Thymus (tissue), 11 donors: ENCODE measurements around the gene TMEM213. TPM values are rescaled to one million over a fixed set of nuclear protein-coding genes. Genes with fewer than 3 reads are reported as not detected.

Experiments used
- DNase-seq, 9 donors: peaks; one replicate each; pipeline ENCODE4 v3.0.0-alpha.2; 2013; ENCODE audit warnings: low spot score in 9 of 9, low read depth in 6 of 9, missing footprints in 1 of 9
- H3K27ac ChIP-seq, 2 donors: one replicate each; pipeline ENCODE4 v1.5.1; 2013; ENCODE audit warnings: control low read depth in 1 of 2, low read depth in 1 of 2, low read length in 1 of 2, mild to moderate bottlenecking in 1 of 2, moderate library complexity in 1 of 2
- H3K27me3 ChIP-seq, 2 donors: one replicate each; pipeline ENCODE4 v1.5.1; 2013; ENCODE audit warnings: low read length in 1 of 2; ENCODE audit not compliant: control insufficient read depth in 2 of 2, insufficient read depth in 1 of 2
- H3K36me3 ChIP-seq, 2 donors: one replicate each; pipeline ENCODE4 v1.5.1; 2013; ENCODE audit warnings: low read length in 1 of 2, mild to moderate bottlenecking in 1 of 2, moderate library complexity in 1 of 2; ENCODE audit not compliant: control insufficient read depth in 2 of 2, insufficient read depth in 2 of 2
- H3K4me1 ChIP-seq, 2 donors: one replicate each; pipeline ENCODE4 v1.5.1; 2013; ENCODE audit warnings: low read length in 2 of 2; ENCODE audit not compliant: control insufficient read depth in 2 of 2, insufficient read depth in 2 of 2
- H3K4me3 ChIP-seq, 2 donors: one replicate each; pipeline ENCODE4 v1.5.1; 2013; ENCODE audit warnings: low read length in 2 of 2, control low read depth in 1 of 2, mild to moderate bottlenecking in 1 of 2
- H3K9me3 ChIP-seq, 2 donors: one replicate each; pipeline ENCODE4 v1.5.1; 2013; ENCODE audit warnings: low read length in 1 of 2, mild to moderate bottlenecking in 1 of 2; ENCODE audit not compliant: control insufficient read depth in 2 of 2, insufficient read depth in 1 of 2
- WGBS: extraction: QIAGEN DNeasy Blood & Tissue Kit; methylation state at CpG from one replicate; pipeline ENCODE4 v1.1.7; 2013; 5-methylcytosine and 5-hydroxymethylcytosine counted together
- polyA plus RNA-seq: library from polyadenylated mRNA; stranded (reverse); fragments of 200-250 nt; gene quantifications from one replicate; pipeline ENCODE4 v1.2.3, GENCODE V29; 2013
- total RNA-seq: library from RNA; stranded (reverse); fragments of 120-200 nt; gene quantifications from one replicate; pipeline ENCODE4 v1.2.4, GENCODE V29; 2013
- donor health status: healthy.

The TMEM213 gene
- total and polyA plus RNA-seq, 2 donors: 0.05 to 0.25 TPM

GRCh38 chr7:138843632-138844580, 46.1 kb downstream of the TMEM213 start:
- no peaks in the 10 kb centered on the region for H3K36me3 ChIP-seq
- no peaks in the 10 kb centered on the region for H3K27me3 ChIP-seq
- no peak overlapping the region for H3K27ac ChIP-seq
- H3K4me3 ChIP-seq: no peak overlapping the region
- WGBS: 97% methylated on average over 20 of the region's 20 CpGs
- no peaks in the 10 kb centered on the region for H3K4me1 ChIP-seq
- no peak for DNase-seq
- H3K9me3 ChIP-seq: peaks cover 0 to 5% of the 10 kb centered on the region in 2 donors

DNA sequence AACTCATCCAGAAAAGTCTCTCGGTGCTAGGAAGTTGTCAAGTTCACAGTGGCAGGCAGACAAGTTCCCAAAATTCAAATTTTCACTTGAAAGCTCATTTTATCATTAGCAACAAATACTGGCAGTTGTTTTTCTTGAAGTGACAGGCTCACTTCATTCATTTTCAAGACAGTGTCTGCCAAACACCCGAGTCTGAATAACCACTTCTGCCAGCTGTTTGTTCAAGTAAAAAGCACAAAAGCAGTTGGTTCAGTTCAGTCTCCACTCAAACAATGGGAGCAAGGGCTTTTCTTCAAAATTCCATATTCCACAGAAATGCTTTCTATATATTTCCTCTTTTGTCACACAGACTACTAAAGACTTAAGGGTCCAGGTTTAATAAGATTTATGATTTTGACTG, 47.9 kb downstream of the TMEM213 start:
- no peak for DNase-seq
- H3K9me3 ChIP-seq: peaks cover 0 to 5% of the 10 kb centered on the region in 2 donors
- no peaks in the 10 kb centered on the region for H3K36me3 ChIP-seq
- H3K27ac ChIP-seq: no peak overlapping the region
- H3K4me1 ChIP-seq: no peaks in the 10 kb centered on the region
- no peaks in the 10 kb centered on the region for H3K27me3 ChIP-seq
- 61% methylated on average over 2 of the region's 2 CpGs for WGBS
- no peak overlapping the region for H3K4me3 ChIP-seq

DNA sequence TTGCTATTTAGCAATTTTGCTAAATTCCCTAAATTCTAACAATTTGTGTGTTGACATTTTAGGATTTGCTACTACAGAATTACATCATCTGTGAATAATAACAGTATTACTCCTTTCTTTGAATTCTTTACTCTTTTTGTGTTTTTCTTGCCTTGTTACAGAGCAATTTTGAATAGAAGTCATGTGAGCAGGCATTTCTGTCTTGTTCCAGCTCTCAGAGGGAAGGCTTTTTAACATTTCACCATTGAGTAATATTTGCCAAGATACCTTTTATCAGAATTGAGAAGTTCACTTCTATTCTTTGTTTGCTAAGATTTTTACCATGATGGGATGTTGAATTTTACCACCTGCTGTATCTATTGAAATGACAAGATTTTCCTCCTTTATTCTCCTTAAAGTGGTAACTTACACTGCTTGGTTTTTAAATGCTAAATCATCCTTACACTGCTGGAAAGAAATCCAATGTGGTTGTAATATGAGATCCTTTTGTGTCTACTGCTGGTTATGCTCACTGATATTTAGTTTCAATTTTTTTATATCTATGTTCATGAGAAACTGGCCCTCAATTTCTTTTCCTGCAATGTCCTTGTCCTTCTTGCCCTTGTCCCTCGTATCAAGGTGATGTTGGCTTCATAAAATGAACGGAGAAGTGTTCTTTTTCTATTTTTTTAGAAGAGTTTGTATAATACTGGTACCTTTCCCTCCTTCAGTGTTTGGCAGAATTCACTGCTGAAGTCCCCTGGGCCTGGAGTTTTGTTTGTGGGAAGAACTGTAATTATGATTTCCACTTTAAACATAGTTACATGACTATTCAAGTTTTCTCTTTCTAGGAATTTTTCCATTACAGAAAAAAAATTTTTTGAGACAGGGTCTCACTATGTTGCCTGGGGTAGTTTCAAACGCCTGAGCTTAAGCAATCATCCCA, 50.5 kb downstream of the TMEM213 start:
- Histone ChIP-seq H3K27me3 (no peaks in the 10 kb centered on the region), H3K27ac (no peak overlapping the region), H3K9me3 (peaks cover 0 to 5% of the 10 kb centered on the region in 2 donors), H3K4me1 (no peaks in the 10 kb centered on the region), H3K4me3 (no peak overlapping the region), H3K36me3 (no peaks in the 10 kb centered on the region)
- WGBS: 91% methylated on average over 3 of the region's 3 CpGs
- DNase-seq: no peak

DNA sequence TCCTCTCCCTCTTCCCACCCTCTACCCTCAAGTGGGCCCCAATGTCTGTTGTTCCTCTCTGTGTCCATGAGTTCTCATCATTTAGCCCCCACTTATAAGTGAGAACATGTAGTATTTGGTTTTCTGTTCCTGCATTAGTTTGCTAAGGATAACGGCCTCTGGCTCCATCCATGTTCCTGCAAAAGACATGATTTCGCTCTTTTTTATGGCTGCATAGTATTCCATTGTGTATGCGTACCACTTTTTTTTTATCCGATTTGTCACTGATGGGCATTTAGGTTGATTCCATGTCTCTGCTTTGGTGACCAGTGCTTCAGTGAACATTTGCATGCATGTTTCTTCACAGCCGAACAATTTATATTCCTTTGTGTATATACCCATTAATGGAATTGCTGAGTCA, 51.9 kb downstream of the TMEM213 start:
- no peaks in the 10 kb centered on the region for H3K36me3 ChIP-seq
- 95% methylated on average over 5 of the region's 5 CpGs for WGBS
- no peak for DNase-seq
- H3K27me3 ChIP-seq: no peaks in the 10 kb centered on the region
- H3K9me3 ChIP-seq: no peaks in the 10 kb centered on the region
- no peaks in the 10 kb centered on the region for H3K4me1 ChIP-seq
- no peak overlapping the region for H3K4me3 ChIP-seq
- H3K27ac ChIP-seq: no peak overlapping the region

DNA sequence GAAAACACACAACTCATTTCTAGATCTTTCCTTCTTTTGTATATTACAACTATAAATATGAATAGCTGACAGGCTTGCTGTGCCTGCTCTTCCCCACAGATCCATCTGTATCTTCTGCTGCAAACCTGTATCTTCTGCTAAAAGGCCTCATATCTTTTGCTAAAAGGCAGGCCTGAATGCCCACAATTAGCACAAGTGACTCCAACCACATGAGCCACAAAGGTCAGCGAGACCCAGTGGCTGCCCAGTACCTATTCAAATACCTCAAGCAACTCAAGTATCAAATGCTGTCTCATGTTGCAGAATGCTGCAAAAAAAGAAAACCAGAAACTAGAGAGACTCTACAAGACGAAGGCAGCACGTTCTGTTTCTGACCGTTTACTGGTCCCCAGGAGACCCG, 54.7 kb downstream of the TMEM213 start:
- H3K4me1 ChIP-seq: no peaks in the 10 kb centered on the region
- H3K36me3 ChIP-seq: no peaks in the 10 kb centered on the region
- 98% methylated on average over 5 of the region's 5 CpGs for WGBS
- H3K27ac ChIP-seq: no peak overlapping the region
- DNase-seq: no peak
- H3K4me3 ChIP-seq: no peak overlapping the region
- H3K27me3 ChIP-seq: no peaks in the 10 kb centered on the region
- H3K9me3 ChIP-seq: no peaks in the 10 kb centered on the region

GRCh38 chr7:138853448-138853847, 55.7 kb downstream of the TMEM213 start:
- no peak overlapping the region for H3K27ac ChIP-seq
- no peak for DNase-seq
- no peaks in the 10 kb centered on the region for H3K9me3 ChIP-seq
- H3K27me3 ChIP-seq: no peaks in the 10 kb centered on the region
- 94% methylated on average over 3 of the region's 3 CpGs for WGBS
- H3K4me1 ChIP-seq: no peaks in the 10 kb centered on the region
- H3K36me3 ChIP-seq: no peaks in the 10 kb centered on the region
- H3K4me3 ChIP-seq: no peak overlapping the region

- no peak for DNase-seq
- Histone ChIP-seq H3K4me1 (no peaks in the 10 kb centered on the region), H3K4me3 (no peak overlapping the region), H3K9me3 (no peaks in the 10 kb centered on the region), H3K36me3 (no peaks in the 10 kb centered on the region), H3K27me3 (no peaks in the 10 kb centered on the region), H3K27ac (no peak overlapping the region)
- 94% methylated on average over 5 of the region's 5 CpGs for WGBS
Measured at GRCh38 chr7:138854115-138854645, 56.4 kb downstream of the TMEM213 start.

- no peak for DNase-seq
- no peaks in the 10 kb centered on the region for H3K4me1 ChIP-seq
- H3K36me3 ChIP-seq: no peaks in the 10 kb centered on the region
- H3K27me3 ChIP-seq: no peaks in the 10 kb centered on the region
- H3K27ac ChIP-seq: no peak overlapping the region
- H3K4me3 ChIP-seq: no peak overlapping the region
- peaks cover 0 to 3% of the 10 kb centered on the region in 2 donors for H3K9me3 ChIP-seq
Measured at GRCh38 chr7:138857728-138858127, 59.9 kb downstream of the TMEM213 start.

- 98% methylated on average over 16 of the region's 16 CpGs for WGBS
- no peaks in the 10 kb centered on the region for H3K27me3 ChIP-seq
- H3K27ac ChIP-seq: no peak overlapping the region
- no peaks in the 10 kb centered on the region for H3K36me3 ChIP-seq
- no peak for DNase-seq
- no peak overlapping the region for H3K4me3 ChIP-seq
- peaks cover 4 to 6% of the 10 kb centered on the region in 2 donors for H3K4me1 ChIP-seq
- peaks cover 0 to 3% of the 10 kb centered on the region in 2 donors for H3K9me3 ChIP-seq
Measured at GRCh38 chr7:138861051-138861450, 63.3 kb downstream of the TMEM213 start.
